NCI-H1436 treated with DMSO at 0.1 percent for 48 hours (cell line): ENCODE measurements around the gene CSF1R.

ENCODE experiments used
- DNase-seq: peaks from one replicate; lab custom pipeline; 2025; lab: John Stamatoyannopoulos, UW

Gene CSF1R

GRCh38 chr5:150085950-150086715 is at the start of gene CSF1R:
CSF1R (minus strand) TSS chr5:150086554; CDS start chr5:150086427, 127 bp downstream.
- DNase-seq: no peak

DNA sequence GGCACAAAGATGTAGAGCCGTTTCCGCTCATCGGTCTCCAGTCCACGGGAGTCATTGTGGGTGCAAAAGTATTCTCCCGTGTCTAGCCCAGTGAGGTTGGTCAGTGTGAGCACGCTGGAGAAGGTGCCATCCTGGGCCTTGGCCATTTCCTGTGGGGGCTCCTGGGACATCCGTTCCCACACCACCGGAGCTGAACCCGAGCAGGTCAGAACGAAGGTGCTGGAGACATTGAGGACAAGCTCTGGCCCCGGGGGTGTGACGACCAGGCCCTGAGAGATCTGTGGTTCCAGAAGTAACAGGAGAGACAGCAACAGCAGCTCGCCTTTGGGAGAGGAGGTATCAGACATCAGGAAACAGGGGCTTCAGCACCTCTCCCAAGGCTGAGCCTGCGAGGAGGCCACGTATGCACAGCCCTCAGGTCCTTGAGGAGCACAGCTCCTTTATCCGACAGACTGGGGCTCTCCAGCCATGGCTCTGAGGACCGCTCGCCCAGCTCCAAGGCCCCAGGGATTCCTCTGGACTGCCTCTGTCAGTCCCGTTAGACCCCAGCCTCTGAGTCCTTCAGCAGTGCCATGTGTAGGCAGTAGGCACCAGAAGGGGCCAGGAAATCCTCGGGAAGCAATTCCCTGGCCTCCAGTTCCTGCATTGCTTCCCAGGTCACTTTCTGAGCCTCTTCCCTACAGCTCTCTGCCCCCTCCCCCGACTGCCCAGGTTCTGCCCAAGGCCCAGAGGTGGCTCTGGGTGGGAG is 49.4 kb upstream of the CSF1R start:
- no peak for DNase-seq

DNA sequence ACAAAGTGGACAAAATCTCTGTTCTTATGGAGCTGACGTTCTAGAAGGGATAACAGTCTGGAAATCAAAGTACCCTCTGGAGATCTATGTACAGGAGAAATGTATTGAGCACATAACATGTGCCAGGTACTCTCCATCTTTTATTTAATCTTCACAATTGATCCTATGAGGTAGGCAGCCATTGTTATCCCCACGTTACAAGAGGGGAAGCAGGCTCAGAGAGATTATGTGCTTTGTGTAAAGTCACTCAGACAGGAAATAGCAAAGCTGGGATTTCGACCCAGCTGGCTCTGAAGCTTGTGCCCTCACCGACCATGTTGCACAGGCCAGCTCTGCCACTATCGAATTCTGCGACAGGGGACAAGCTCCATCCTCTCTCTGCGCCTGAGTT is 47.8 kb upstream of the CSF1R start:
- no peak for DNase-seq

- DNase-seq: no peak
These were observed 47.3 kb upstream of the CSF1R start for GRCh38 chr5:150133581-150134197.

DNA sequence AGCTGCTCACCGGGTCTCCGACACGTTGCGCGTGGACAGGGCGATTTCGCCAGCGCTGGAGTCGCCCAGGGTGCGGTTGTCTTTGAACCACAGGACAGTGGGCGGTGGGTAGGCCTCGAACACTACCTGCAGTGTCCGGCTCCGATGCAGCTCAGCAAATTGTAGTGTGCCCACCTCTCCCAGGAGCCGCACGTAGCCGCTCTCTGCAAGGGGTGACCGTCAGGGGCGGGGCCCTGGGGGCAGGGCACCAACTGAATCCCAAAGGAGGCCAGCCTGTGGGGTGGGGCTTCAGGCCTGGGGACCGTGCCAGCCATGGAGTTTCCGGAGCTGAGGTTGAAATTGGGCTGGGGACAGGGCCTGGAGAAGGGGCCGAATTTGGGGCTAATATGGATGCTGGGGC is 46.4 kb upstream of the CSF1R start:
- DNase-seq: no peak

GRCh38 chr5:150131978-150132694 is 45.8 kb upstream of the CSF1R start:
- no peak for DNase-seq

GRCh38 chr5:150131461-150131860 is 45.1 kb upstream of the CSF1R start:
- DNase-seq: no peak

DNA sequence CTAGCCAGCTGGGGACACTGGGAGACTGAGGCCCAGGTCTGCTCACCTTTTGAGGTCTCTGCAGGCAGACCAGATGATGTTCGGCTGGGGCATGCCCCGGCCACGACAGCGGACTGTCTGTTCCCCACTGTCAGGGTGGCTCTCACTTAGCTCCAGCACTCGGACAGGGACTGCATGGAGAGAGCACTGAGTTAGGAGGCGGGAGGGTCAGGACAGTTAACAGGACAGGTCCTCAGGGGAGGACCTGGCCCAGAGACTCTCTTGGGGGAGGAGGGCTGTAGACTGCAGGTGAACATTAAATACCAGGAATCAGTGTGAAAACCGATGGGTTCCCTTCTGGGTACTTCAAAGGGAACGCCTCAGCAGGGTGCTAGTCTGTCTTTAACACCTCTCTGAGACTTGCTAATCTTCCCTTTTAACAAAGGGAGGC is 44.2 kb upstream of the CSF1R start:
- no peak for DNase-seq

DNA sequence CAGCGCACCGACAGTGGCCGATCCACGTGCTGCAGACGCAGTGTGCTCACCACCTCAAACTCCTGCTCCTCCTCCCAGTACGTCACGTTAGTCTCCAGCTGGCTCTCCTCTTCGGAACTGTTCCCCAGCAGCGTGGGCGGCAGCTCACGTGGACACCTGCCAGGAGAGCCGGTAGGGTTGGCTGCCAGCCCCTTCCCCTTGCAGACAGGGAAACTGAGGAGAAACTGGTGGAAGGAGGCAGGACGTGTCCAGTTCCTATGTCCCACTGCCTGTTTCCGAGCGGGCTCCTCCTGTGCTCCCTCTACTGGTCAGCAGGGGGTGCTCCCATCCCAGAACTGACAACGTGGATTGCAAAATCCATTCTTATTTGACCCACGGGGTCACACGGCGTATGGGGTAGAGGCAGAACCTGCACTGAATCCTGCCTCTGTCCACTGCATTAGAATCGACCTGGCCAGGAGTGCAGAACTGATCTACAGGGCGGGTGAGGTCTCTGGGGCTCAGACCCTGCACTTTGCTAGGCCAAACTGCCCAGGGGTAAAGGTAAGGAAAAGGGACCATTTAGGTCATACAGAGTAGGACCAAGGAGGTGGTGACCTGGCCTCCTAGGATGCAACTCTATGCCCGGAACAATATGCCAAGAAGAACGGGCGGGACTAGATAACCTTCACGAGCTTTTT is 43.6 kb upstream of the CSF1R start:
- no peak for DNase-seq

DNA sequence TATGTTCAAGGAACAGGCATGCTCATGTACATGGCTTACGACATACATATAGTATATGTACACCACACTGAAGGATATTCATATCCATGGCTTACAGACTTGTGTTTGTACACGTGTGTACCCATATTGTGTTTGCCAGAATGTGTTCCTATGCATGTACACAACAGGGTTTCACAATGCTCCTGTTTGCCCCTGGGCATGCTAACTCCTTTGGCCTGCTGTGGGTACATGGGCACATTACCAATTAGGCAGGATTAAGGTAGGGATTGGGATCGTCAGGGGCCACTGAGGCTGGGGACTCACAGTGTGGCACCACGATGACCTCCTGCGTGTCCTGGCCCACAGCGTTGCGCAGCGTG is 43.1 kb upstream of the CSF1R start:
- DNase-seq: no peak

GRCh38 chr5:150126921-150127265 is 40.5 kb upstream of the CSF1R start:
- no peak for DNase-seq

DNA sequence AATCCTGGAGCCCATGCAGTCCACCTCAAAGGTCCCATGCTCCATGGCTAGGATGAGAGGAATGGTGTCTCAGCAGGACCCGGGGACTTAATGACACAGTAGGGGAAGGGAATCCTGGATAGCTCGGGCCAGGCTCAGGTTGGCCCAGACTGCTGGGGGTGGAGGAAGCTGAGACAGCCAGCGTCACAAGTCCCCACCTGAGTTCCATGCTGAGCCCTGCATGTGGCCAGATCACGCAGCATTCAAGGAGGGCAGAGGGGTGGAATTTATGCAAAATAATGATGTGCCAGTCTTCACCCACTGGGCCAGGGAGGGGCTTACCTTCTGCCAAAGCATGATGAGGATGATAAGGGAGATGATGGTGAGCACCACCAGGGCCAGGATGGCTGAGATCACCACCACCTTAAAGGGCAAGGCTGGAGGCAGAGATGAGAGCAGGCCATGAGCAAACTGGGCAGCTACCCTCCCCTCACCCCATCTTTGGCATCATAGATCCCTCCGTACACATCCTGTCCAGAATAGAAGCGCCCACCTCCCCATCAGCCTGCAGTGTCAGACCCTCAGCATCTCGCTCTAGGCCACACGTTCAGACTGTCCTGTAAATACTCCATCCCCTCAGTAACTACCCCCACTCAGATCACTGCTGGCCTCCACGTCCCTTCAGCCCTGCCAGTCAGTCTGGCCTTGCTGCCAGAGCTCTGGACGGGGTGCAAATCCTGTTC is 40.0 kb upstream of the CSF1R start:
- no peak for DNase-seq

- DNase-seq: no peak
These were observed 39.0 kb upstream of the CSF1R start for GRCh38 chr5:150125334-150125733.

DNA sequence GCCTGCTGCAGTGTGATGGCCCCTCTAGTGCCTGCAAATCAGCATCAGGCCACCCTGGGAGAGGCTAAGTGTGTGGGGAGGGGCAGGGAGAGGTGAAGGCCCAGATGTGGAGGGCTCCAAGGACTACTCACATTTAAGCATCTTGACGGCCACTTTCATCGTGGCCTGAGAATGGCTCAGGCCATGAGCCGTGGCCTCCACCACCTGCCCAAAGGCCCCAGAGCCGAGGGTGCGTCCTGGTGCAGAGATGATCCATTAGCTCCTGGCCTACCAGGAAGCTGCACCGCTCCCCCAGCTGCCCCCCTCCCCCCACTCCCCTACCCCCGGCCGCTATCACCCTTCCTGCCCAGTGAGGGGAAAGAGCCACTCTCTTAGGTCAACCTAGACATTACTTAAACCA is 38.2 kb upstream of the CSF1R start:
- DNase-seq: no peak

DNA sequence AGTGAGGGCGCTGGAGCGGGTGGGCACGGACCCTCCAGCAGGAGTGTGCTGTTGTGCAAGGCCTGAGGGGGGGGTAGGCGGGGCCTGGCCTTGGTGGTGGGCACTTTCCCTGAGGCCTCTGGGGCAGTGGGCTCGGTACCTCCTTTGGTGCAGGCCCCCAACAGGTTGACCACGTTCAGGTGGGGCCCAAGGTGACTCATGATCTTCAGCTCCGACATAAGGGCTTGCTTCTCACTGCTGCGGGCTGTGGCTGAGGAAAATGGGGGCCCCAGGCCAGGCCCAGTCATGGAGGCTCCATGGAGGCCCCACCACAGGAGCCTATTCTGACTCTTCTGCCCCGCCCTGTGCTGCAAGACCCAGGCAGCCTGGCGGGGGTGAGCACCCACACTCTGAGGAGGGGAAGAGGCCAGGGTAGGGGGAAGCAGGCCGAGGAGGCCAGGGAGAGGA is 37.8 kb upstream of the CSF1R start:
- DNase-seq: no peak

GRCh38 chr5:150123542-150123941 is 37.2 kb upstream of the CSF1R start:
- no peak for DNase-seq

DNA sequence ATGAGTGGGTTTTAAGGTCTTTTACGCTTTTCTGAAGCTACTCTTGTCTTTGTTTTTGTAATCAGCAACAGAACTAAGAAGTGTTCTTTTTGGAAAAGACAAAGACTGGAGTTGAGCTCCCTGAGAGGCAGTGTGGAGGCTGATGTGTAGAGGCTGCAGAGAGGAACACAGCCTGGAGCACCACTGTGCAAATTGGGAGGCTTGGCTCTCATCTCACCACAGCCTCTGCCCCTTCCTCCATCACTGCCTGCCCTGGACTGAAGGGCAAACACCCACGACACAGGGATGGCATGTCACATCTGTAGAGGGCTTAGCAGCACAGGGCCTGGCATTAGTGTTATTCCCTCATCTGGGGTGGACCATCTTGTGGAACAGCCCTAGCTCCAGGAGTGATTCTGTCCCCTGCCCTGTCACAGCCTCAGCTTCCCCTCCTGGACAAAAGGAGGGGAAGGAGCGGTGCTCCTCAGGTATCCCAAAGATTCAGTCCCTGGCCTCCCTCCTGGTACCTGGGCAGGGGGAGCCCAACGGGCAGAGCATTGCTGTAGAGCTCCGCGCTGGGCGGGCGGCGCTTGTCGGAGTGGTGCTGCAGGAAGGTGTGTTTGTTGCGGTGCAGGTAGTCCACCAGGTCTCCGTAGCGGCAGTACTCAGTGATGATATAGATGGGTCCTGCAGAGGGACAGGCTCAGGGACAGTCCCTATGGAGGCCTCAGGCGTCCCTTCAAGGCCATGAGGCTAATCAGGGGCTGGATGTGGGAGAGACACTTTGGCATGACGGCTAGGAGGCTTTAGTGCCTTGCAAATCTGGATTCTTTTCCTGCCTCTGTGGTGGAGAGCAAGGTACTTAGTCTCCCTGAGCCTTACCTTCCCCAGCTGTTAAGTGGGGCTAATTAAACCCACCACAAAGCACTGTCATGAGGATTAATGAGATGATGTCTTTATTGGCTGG is 36.5 kb upstream of the CSF1R start:
- DNase-seq: no peak

- no peak for DNase-seq
These were observed 35.8 kb upstream of the CSF1R start for GRCh38 chr5:150122158-150122510.

- no peak for DNase-seq
These were observed 35.2 kb upstream of the CSF1R start for GRCh38 chr5:150121448-150122157.
